Lower leg skin (tissue), 4 donors: ENCODE results near the gene LY6G5C. TPM values are rescaled to one million over a fixed set of nuclear protein-coding genes. Genes with fewer than 3 reads are reported as not detected.

Source experiments
- DNase-seq, 2 donors: peaks; one replicate each; pipeline ENCODE4 v3.0.0-alpha.2; 2019; ENCODE audit warnings: low spot score in 2 of 2
- H3K4me3 ChIP-seq: fragments of 200-600 bp; sonication (generic); 2 replicates; pipeline ENCODE4 v1.5.1; 2017; ENCODE audit warnings: mild to moderate bottlenecking, low read depth; ENCODE audit not compliant: poor library complexity, severe bottlenecking
- CTCF ChIP-seq, 3 donors: fragments of 450-650 bp; IDR thresholded peaks; one replicate each; pipeline ENCODE4 v1.5.1; 2016; ENCODE audit warnings: antibody characterized with exemption in 3 of 3, mild to moderate bottlenecking in 3 of 3, moderate library complexity in 2 of 3
- POLR2A ChIP-seq, 2 donors: fragments of 450-650 bp; IDR thresholded peaks; one replicate each; pipeline ENCODE4 v1.6.1; 2016 to 2017; ENCODE audit warnings: antibody characterized with exemption in 2 of 2, mild to moderate bottlenecking in 1 of 2, moderate library complexity in 1 of 2
- WGBS, 2 donors: methylation state at CpG; one replicate each; pipeline ENCODE4 v1.1.5; 2018; 5-methylcytosine and 5-hydroxymethylcytosine counted together
- intact Hi-C: fragments of 100-400 bp; cut with DNase I; formaldehyde crosslinking; loops from one replicate; pipeline ENCODE4 v1.15.0; 2023; ENCODE audit warnings: low total_unique reads
- total RNA-seq, 4 donors: library from RNA; depleted of rRNA; stranded (reverse); fragments of >200 nt; gene quantifications; one replicate each; pipeline ENCODE4 v1.1.0, GENCODE V29; 2016

LY6G5C gene
- total RNA-seq, 4 donors from 2014 or later = 1.6 TPM; not detected in 3

DNA sequence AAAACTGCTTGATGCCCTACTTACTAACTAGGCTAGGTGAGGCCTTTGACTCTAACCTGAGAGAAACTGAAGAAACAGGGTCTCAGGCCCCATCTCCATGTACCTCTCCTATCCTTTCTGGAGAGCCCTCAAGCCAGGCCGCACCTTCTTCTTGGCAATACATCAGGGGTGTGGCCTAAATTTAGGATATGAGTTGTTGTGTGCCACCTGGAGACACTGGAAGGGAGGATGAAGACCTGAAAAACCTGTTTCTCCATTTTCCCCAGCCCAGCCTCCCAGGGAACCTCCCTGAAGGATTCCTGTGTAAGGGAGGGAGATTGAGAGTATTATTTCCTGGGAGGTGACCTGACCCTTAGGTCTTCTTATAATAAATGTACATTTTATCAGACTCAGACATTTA is 37.4 kb upstream of the LY6G5C start:
- WGBS, 2 donors = 56 to 60% methylated on average over 1 of the region's 1 CpG

DNA sequence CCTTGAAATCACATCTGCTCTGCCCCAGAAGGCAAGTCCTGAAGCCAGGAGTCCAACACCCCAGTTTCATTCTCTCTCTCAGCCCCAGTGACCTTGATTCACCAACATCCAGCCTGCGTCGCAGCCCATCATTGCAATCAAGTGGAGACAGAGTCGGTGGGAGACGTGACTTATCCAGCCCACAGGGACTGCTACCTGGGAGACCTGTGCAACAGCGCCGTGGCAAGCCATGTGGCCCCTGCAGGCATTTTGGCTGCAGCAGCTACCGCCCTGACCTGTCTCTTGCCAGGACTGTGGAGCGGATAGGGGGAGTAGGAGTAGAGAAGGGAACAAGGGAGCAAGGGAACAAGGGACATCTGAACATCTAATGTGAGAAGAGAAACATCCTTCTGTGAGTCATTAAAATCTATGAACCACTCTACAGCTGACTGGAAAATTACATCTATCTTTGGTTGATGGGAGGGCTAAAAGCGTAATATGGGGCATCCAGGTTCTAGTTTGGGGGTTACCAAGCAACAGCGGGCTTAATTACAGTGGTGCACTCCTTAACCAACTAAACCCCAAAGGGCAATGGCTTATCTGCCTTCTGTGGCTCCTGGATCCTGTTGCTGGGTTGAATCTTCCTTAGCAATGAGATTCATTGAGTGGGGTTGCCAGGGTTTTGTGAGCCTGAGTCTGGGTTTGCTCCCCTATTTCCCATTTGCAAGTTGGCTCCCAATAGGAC is 36.8 kb upstream of the LY6G5C start:
- no peak overlapping the region for H3K4me3 ChIP-seq
- 47 to 61% methylated on average over 10 of the region's 10 CpGs for WGBS, 2 donors
- TF ChIP-seq POLR2A (IDR thresholded peaks at IDR 0.05) (no peak), CTCF (IDR thresholded peaks at IDR 0.05) (no peak)
- intact Hi-C loops = no loop called here
- no peak for DNase-seq

More for the DNA sequence above, 37.4 kb upstream of the LY6G5C start:
- TF ChIP-seq CTCF (IDR thresholded peaks at IDR 0.05) = no peak
- no peak for TF ChIP-seq POLR2A (IDR thresholded peaks at IDR 0.05)
- H3K4me3 ChIP-seq = no peak overlapping the region
- intact Hi-C loops = no loop called here
- DNase-seq = no peak

DNA sequence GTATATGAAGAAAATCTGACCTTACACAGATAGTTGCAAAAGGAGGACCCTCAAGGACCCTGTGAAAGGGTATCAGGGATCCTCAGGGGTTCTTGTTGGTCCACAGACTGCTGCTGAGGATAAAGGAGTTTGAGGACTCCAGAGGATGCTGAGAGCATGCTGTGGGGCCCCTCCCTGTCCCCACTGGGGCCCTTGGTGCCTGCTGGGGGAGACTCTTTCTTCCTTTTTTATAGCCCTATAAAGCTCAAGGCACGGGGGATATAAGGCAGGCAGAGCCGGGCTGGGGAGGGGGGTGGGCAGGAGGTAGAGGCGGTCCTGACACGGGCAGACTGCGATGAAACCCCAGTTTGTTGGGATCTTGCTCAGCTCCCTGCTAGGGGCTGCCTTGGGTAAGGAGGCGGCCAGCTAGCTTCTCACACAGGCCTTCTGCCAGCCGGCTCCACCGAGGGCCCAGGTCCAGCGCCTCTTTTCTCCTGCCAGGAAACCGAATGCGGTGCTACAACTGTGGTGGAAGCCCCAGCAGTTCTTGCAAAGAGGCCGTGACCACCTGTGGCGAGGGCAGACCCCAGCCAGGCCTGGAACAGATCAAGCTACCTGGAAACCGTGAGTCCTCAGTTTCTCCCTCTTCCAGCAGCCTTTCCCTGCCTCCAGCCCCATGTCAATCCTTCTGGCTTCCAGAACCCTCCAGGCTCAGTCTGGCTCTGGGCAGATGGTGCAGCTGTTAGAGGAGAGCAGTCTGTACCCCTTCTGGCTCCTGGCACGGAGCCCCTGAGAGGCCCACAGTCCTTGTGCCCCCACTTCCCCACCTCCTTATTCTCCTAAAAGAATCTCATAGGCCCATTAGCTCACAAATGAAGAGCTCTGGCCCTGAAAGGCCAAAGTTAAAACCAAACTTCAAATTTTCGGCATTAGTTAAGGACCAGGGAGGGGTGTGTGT is 34.4 kb upstream of the LY6G5C start, which contains the start of gene LY6G6D:
TSS of gene LY6G6D (plus strand) at position 327 of the 937 bp plus-strand sequence. CDS start at position 335, 8 bp downstream.
- 46 to 51% methylated on average over 16 of the region's 16 CpGs for WGBS, 2 donors
- intact Hi-C loops = no loop called here
- TF ChIP-seq POLR2A (IDR thresholded peaks at IDR 0.05) = no peak
- TF ChIP-seq CTCF (IDR thresholded peaks at IDR 0.05) = no peak
- no peak for DNase-seq
- H3K4me3 ChIP-seq = no peak within 1 kb of the TSS

- DNase-seq = no peak
- 27 to 28% methylated on average over 5 of the region's 5 CpGs for WGBS, 2 donors
- no peak overlapping the region for H3K4me3 ChIP-seq
- intact Hi-C loops = no loop called here
- TF ChIP-seq CTCF (IDR thresholded peaks at IDR 0.05) (no peak), POLR2A (IDR thresholded peaks at IDR 0.05) (no peak)
Measured at GRCh38 chr6:31713991-31714684, 33.3 kb upstream of the LY6G5C start.

DNA sequence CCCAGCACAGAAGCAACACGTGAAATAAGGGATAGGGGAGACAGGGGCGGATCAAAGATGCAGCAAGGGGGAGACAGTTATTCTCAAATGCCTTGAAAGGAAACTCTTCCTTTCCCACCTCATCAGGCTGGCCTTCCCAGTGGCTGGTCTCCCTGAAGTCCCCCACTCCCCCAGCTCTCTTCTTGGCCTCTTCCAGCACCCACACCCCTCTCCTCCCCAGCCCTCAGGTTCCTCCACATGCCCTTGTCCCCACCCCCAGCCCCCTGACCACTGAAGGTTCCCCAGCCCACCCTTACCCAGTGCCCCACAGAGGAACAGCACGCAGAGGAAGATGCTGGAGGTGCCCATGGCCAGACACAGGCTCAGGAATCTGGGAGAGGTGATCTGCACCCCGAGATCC is 32.6 kb upstream of the LY6G5C start:
- TF ChIP-seq POLR2A (IDR thresholded peaks at IDR 0.05) = no peak
- no peak for TF ChIP-seq CTCF (IDR thresholded peaks at IDR 0.05)
- no peak overlapping the region for H3K4me3 ChIP-seq
- no peak for DNase-seq
- 57 to 70% methylated on average over 4 of the region's 4 CpGs for WGBS, 2 donors
- intact Hi-C loops = no loop called here
